Testis (tissue), 3 donors: ENCODE results near the gene TAS2R43. TPM values are rescaled to one million over a fixed set of nuclear protein-coding genes. Genes with fewer than 3 reads are reported as not detected.

Experiments used
- DNase-seq: peaks from one replicate; pipeline ENCODE4 v3.0.0-alpha.2; 2019
- H3K27ac ChIP-seq, 2 donors: fragments of 200-600 bp; sonication (generic); one replicate each; pipeline ENCODE4 v1.5.1; 2019
- H3K27me3 ChIP-seq: fragments of 200-600 bp; sonication (generic); one replicate; pipeline ENCODE4 v1.5.1; 2019
- H3K36me3 ChIP-seq: fragments of 200-600 bp; sonication (generic); one replicate; pipeline ENCODE4 v1.5.1; 2017; ENCODE audit warnings: low read depth; ENCODE audit errors: missing control alignments
- H3K4me1 ChIP-seq: fragments of 200-600 bp; sonication (generic); one replicate; pipeline ENCODE4 v1.5.1; 2019
- H3K4me3 ChIP-seq, 2 donors: fragments of 200-600 bp; sonication (generic); one replicate each; pipeline ENCODE4 v1.5.1; 2017 to 2019
- H3K9me3 ChIP-seq: fragments of 200-600 bp; sonication (generic); one replicate; pipeline ENCODE4 v1.5.1; 2017
- CTCF ChIP-seq, 3 experiments: fragments of 450-650 bp in 2 of 3; fragments of 200-600 bp in 1 of 3; sonication (generic) in 1 of 3; IDR thresholded peaks; one replicate each; pipeline ENCODE4 v1.5.1; 2016 to 2019; ENCODE audit warnings: antibody characterized with exemption in 3 of 3, mild to moderate bottlenecking in 2 of 3, moderate library complexity in 1 of 3
- POLR2A ChIP-seq: fragments of 450-650 bp; IDR thresholded peaks from one replicate; pipeline ENCODE4 v1.6.1; 2017; ENCODE audit warnings: antibody characterized with exemption, mild to moderate bottlenecking, moderate library complexity
- WGBS, 2 donors: methylation state at CpG; one replicate each; pipeline ENCODE4 v1.1.5; 2018; 5-methylcytosine and 5-hydroxymethylcytosine counted together
- intact Hi-C: fragments of 100-400 bp; cut with DNase I; formaldehyde crosslinking; loops from one replicate; pipeline ENCODE4 v1.15.1; 2023; ENCODE audit warnings: low total_unique reads
- polyA plus RNA-seq: library from polyadenylated mRNA; stranded (reverse); fragments of 350-450 nt; fragmentation: Illumina TruSeq; extraction: RNeasy Lipid Tissue Mini Kit (QIAGEN cat#74804); gene quantifications from one replicate; pipeline ENCODE4 v1.2.3, GENCODE V29; 2014; ENCODE audit warnings: low read depth, low replicate concordance; ENCODE audit not compliant: insufficient read depth
- total RNA-seq, 2 donors: library from RNA; depleted of rRNA; stranded (reverse); fragments of >200 nt; gene quantifications; one replicate each; pipeline ENCODE4 v1.2.3, GENCODE V29; 2016

The TAS2R43 gene
- total and polyA plus RNA-seq, 3 donors from 2014 or later, result 0.87 to 7.2 TPM; not detected in 1

DNA sequence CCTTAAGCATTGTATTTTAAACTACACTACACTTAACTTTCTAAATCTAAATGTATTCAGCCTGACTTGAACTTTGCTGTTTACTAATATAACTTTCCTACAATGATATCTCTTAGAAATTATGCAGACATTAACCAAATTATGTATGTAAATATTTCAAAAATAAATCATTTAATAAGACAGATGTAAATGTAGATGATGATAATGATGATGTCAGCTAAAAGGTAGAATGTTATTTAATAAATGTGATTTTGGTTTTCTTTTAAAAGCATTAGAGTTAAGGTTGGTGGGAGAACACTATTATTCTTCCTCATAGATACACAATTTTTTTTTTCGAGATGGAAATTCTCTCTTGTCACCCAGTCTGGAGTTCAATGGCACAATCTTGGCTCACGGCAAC lies 10.1 kb downstream of the TAS2R43 start:
- no peaks in the 10 kb centered on the region for H3K27me3 ChIP-seq
- H3K4me1 ChIP-seq, result no peaks in the 10 kb centered on the region
- H3K4me3 ChIP-seq, result no peak overlapping the region
- H3K27ac ChIP-seq, result no peak overlapping the region
- no peaks in the 10 kb centered on the region for H3K9me3 ChIP-seq
- WGBS, 2 donors, result 94 to 95% methylated on average over 2 of the region's 2 CpGs
- DNase-seq, result no peak
- intact Hi-C loops, result no loop called here
- no peak for TF ChIP-seq CTCF (IDR thresholded peaks at IDR 0.05)
- TF ChIP-seq POLR2A, result no peak
- no peaks in the 10 kb centered on the region for H3K36me3 ChIP-seq

DNA sequence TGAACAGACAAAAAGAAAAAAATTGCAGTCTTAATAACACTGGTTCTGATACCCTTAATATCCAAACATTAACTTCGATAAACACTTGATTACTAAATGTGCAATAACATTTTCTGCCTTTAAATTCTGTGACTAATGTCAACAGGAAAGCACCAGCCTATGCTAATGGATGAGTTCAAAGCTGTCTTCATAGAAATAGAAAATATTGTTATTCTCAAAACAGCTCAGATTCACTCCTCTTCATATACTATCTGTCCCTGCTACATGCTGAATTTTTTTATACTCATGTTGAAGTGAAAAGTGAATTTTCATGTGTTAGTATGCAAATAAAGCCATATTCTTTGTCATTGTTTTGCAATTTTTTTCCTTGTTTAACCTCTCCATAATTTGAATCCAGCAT lies 13.9 kb downstream of the TAS2R43 start:
- Histone ChIP-seq H3K9me3 (no peaks in the 10 kb centered on the region), H3K4me3 (no peak overlapping the region), H3K4me1 (no peaks in the 10 kb centered on the region), H3K27me3 (no peaks in the 10 kb centered on the region), H3K27ac (no peak overlapping the region), H3K36me3 (no peaks in the 10 kb centered on the region)
- DNase-seq, result no peak
- TF ChIP-seq CTCF (IDR thresholded peaks at IDR 0.05), result no peak
- no peak for TF ChIP-seq POLR2A
- intact Hi-C loops, result no loop called here
- WGBS, 2 donors, result 80 to 100% methylated on average over 1 of the region's 1 CpG

GRCh38 chr12:11075642-11076041 lies 16.5 kb downstream of the TAS2R43 start:
- intact Hi-C loops, result no loop called here
- no peak for DNase-seq
- WGBS, 2 donors, result 64 to 92% methylated on average over 3 of the region's 3 CpGs

DNA sequence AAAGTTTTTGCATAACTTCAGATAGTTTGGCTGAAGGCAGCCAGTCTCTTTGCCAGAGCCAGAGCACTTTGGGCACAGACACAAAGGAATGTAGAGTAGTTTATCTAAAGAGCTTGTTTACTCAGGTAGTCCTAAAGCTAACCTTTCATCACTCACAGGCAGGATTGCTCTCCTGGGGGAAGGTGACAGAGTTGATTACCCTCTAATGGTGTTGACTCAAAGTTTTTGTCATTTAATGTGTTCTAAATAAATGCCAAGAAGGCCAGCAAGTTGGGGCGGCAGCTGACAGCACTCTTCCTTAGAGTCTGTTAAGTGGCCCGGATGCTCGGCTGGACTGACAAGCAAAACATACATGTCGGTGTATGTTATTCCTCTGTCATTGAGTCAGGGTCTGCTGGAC lies 20.7 kb downstream of the TAS2R43 start:
- no peaks in the 10 kb centered on the region for H3K27me3 ChIP-seq
- intact Hi-C loops, result no loop called here
- no peak for DNase-seq
- H3K36me3 ChIP-seq, result no peaks in the 10 kb centered on the region
- H3K9me3 ChIP-seq, result no peaks in the 10 kb centered on the region
- no peak overlapping the region for H3K4me3 ChIP-seq
- TF ChIP-seq POLR2A (no peak), CTCF (IDR thresholded peaks at IDR 0.05) (no peak)
- H3K27ac ChIP-seq, result no peak overlapping the region
- no peaks in the 10 kb centered on the region for H3K4me1 ChIP-seq
- WGBS, 2 donors, result 63 to 67% methylated on average over 4 of the region's 4 CpGs

More at GRCh38 chr12:11075642-11076041, 16.5 kb downstream of the TAS2R43 start:
- Histone ChIP-seq H3K4me1 (no peaks in the 10 kb centered on the region), H3K9me3 (no peaks in the 10 kb centered on the region), H3K27me3 (no peaks in the 10 kb centered on the region), H3K4me3 (no peak overlapping the region), H3K27ac (no peak overlapping the region), H3K36me3 (no peaks in the 10 kb centered on the region)
- TF ChIP-seq CTCF (IDR thresholded peaks at IDR 0.05) (no peak), POLR2A (no peak)

- H3K4me1 ChIP-seq, result no peaks in the 10 kb centered on the region
- TF ChIP-seq CTCF (IDR thresholded peaks at IDR 0.05) (no peak), POLR2A (no peak)
- DNase-seq, result no peak
- H3K36me3 ChIP-seq, result no peaks in the 10 kb centered on the region
- WGBS, 2 donors, result 38 to 72% methylated on average over 1 of the region's 1 CpG
- H3K27me3 ChIP-seq, result no peaks in the 10 kb centered on the region
- no peak overlapping the region for H3K27ac ChIP-seq
- no peaks in the 10 kb centered on the region for H3K9me3 ChIP-seq
- intact Hi-C loops, result no loop called here
- H3K4me3 ChIP-seq, result no peak overlapping the region
These were observed 21.1 kb downstream of the TAS2R43 start for GRCh38 chr12:11070999-11071398.
